ENCODE measurements around the gene ALPG.
"Not testable (repeated sequence)": the region's sequence is repeated elsewhere in the genome, so short reads cannot be mapped to it uniquely, and the experiment has no call there.

The ALPG gene

DNA sequence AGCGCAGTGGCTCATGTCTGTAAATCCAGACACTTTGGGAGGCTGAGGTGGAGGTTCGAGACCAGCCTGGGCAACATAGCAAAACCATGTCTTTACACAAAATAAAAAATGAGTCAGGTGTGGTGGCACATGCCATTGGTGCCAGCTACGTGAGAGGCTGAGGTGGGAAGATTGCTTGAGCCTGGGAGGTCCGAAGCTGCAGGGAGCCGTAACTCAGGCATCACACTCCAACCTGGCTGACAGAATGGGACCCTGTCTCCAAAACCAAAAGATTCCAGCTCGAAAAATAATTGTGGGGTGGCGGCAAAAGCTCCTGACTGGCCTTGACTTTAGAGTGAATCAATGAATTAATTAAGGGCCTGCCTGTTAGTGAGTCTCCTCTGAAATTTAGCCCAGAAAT is 29.3 kb upstream of the ALPG start:
- no peak for DNase-seq

DNA sequence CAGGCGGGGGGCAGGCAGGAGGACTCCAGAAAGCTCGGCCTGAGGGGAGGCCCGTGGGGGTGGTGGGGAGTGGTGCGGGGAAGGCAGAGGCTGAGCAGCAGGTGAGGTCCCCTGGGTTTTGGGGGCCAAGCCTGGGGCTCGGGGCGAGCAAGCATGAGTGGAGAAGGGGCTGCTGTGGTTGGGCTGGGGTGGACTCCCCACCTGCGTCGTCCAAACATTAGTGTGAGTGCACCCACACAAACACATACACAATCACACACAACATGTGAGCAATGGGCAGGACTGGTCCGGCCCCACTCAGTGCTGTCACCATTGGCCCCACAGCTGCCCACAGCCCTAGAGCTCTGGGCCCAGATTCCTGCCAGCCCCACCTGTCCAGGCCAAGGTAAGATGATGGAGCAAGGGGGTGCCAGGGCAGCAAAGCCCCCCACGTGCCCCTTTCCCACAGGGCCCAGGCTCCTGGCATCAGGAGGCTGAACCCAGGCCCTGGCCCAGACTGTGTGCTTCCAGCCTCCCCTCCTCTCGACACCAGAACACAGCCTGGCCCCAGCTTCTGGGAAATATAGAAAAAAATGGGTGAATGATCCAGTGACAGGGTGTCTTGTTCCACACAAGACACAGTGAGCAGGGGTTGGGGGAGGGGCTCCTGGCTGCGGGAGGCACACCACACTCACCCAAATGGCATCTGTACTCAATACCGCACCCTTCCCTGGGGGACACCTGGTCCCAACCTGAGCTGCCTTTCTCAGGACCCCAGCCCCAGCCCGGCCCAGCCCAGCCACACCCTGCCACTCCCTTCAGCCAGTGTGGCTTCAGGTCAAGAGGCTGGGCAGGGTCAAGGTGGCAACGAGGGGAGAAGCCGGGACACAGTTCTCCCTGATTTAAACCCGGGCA is 28.6 kb upstream of the ALPG start:
- no peak for DNase-seq

DNA sequence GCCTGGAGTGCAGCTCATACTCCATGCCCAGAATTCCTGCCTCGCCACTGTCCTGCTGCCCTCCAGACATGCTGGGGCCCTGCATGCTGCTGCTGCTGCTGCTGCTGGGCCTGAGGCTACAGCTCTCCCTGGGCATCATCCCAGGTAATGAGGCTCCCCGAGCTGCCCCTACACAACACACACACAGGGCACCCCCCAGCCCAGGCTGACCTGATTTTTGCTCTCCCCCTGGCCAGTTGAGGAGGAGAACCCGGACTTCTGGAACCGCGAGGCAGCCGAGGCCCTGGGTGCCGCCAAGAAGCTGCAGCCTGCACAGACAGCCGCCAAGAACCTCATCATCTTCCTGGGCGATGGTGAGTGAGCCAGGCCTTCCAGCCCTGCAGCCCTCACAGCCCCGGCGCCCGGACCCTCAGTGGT is 27.9 kb upstream of the ALPG start, which contains the start of gene ALPP:
ALPP (plus strand) TSS at position 17 of the 417 bp plus-strand sequence; CDS start at position 69, 52 bp downstream.
- DNase-seq, result not testable (repeated sequence)

DNA sequence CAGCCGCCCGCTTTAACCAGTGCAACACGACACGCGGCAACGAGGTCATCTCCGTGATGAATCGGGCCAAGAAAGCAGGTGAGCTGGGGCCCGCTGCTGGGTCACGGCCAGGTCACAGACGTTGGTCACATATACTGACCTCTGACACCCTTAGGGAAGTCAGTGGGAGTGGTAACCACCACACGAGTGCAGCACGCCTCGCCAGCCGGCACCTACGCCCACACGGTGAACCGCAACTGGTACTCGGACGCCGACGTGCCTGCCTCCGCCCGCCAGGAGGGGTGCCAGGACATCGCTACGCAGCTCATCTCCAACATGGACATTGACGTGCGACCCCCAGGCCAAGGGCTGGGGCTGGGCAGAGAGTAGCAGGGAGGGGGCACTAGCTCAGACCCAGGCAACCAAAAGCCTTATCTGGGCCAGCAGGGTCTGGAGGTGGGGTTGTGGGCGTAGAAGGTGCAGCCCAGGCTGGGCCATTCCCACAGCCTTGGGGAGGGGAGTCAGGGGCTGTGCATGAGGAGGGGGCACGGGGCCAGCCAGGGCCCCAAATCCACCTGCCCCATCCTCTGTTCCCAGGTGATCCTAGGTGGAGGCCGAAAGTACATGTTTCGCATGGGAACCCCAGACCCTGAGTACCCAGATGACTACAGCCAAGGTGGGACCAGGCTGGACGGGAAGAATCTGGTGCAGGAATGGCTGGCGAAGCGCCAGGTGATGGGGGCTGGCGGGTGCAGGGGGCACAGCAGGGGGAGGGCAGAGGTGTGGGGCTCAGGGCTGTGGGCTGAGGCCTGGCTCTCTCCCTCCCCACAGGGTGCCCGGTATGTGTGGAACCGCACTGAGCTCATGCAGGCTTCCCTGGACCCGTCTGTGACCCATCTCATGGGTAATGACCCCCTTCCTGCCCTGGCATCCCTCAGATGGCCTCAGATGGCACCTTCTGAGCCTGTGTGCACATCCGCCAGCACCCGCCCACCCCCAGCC is 26.7 kb upstream of the ALPG start:
- DNase-seq, result not testable (repeated sequence)

DNA sequence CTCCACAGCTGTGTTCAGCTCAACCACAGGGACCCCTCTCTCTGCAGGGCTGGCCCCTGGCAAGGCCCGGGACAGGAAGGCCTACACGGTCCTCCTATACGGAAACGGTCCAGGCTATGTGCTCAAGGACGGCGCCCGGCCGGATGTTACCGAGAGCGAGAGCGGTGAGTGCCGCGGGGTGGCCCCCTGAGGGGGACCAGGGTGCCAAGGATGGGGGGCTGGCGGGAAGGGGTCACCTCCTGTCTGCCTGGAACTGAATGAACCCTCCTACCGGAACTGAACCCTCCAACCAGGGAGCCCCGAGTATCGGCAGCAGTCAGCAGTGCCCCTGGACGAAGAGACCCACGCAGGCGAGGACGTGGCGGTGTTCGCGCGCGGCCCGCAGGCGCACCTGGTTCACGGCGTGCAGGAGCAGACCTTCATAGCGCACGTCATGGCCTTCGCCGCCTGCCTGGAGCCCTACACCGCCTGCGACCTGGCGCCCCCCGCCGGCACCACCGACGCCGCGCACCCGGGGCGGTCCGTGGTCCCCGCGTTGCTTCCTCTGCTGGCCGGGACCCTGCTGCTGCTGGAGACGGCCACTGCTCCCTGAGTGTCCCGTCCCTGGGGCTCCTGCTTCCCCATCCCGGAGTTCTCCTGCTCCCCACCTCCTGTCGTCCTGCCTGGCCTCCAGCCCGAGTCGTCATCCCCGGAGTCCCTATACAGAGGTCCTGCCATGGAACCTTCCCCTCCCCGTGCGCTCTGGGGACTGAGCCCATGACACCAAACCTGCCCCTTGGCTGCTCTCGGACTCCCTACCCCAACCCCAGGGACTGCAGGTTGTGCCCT is 25.2 kb upstream of the ALPG start:
- not testable (repeated sequence) for DNase-seq

DNA sequence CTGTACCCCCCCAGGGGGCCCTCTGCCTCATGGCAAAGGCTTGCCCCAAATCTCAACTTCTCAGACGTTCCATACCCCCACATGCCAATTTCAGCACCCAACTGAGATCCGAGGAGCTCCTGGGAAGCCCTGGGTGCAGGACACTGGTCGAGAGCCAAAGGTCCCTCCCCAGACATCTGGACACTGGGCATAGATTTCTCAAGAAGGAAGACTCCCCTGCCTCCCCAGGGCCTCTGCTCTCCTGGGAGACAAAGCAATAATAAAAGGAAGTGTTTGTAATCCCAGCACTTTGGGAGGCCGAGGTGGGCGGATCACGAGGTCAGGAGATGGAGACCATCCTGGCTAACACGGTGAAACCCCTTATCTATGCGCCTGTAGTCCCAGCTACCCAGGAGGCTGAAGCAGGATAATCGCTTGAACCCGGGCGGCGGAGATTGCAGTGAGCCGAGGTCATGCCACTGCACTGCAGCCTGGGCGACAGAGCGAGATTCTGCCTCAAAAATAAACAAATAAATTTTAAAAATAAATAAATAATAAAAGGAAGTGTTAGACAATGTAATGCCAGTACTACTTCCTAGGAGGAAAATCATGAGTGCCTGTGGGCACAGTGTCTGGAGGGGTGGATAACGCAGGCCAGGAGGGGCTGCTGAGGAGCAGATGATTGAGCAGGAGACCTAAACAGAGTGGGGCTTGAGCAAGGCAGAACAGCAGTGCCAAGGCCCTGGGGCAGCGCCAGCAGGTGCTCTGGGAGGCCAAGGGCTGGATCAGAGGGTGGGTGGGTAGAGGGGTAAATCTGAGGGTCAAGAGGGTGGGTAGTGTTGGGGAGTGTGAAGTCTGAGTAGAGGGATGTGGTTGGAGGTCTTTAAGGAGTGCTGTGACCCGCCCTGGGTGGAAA is 24.1 kb upstream of the ALPG start:
- no peak for DNase-seq

DNA sequence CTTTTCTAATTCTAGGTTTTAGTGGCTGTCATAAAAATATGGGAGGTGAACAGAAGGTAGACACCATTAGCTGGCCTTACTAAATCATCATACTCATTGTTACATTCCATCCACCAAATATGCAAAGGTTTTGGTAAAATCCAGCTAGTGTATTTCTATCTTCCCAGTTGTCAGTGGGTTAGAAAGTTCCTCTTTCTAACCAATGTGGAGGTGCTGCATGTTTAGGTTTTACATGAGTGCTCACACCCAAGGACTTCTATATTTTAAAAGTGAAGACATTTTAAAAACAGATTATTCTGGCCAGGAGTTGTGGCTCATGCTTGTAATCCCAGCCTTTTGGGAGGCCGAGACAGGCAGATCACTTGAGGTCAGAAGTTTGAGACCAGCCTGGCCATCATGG is 22.2 kb upstream of the ALPG start:
- DNase-seq, result no peak

DNA sequence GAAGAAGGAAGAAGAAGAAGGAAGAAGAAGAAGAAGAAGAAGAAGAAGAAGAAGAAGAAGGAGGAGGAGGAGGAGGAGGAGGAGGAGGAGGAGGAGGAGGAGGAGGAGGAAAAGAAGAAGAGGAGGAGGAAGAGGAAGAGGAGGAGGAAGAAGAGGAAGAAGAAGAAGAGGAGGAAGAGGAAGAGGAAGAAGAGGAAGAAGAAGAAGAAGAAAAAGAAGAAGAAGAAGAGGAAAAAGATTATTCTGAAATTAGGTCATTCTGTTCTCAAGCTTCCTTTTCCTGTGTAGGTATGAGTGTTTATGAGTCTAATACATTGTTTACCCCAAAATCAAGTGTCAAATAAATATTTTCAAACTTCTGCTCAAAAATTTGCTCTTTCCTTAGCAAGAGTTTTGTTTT is 21.6 kb upstream of the ALPG start:
- not testable (repeated sequence) for DNase-seq

DNA sequence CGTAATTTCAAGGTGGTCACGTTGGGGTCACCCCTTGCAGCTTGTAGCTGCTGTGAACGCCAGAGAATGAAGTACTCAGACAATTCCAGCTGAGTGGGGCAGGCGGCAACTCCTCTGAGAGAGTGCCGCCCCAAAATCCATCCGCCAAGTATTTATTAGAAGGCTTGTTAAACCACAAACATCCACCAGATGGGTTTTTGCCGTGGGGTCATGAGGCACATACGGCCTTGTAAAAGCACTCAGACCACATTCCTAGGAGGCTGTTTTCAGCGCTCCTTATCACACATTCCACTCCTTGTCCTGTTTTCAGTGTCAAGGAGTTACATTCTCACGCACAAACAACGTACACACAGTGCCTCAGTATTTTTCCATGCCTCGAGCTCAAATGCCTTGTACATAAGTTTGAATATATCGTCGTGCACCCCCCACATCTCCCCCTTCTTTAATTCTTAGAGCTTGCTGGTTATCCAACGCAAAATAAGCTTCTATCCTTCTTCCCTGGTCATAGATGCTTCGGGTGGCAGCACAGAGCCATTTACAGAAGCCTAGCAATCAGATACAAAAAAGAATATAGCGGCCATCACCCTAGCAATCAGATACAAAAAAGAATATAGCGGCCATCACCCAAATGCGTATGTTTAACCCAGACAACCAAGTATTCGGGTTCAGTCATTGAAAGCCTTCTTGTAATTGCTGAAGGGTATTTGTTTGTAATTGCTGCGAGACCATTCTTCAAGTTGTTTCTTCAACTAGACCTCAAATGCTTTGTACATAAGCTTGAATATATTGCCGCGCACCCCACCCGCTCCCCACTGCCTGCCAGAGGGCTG is 20.8 kb upstream of the ALPG start:
- peak; percentile 88 for DNase-seq

DNA sequence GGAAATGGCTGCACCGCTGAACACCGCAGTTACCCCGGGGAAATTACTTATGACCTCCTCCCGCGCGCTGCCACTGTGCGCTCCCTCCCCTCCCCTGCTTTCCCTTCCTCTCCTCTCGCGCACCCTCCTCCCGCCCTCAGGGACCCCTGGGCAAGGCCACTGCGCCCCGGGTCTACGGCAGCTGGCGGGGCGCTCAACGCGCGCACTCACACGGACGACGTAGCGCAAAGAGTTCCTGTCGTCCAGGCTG is 20.2 kb upstream of the ALPG start:
- no peak for DNase-seq

DNA sequence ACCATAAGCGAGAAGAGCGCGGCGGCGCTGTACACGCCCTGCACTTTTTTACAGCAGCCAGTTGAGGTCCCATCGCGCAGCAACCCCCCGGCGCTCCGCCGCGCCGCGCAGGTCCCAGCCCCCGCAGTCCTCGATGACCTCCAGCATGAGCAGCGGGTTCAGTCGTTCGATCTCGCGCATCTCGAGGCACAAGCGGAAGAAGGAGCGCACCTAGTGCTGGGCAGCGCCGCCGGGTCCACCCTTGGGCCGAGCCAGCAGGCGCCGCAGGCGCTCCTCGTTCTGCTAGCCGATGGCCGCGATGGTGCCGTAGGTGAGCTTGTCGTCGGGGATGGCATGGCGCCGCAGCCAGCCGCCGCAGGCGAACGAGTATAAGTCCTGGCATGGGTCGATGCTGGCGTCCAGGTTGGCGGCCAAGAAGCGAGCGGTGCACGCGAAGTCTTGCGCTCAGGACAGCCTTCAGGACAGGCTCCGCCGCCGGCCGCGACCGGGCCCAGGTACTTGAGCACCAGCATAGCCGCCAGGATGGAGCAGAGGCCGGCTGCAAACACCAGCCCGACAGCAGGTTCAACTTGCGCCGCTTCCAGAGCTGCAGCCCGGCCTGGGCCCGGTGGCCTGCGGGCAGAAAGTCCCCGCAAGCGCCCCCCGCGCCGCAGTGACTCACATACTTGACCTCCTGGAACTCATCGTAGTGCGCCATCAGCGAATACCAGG is 19.7 kb upstream of the ALPG start:
- DNase-seq, result peak; percentile 28

DNA sequence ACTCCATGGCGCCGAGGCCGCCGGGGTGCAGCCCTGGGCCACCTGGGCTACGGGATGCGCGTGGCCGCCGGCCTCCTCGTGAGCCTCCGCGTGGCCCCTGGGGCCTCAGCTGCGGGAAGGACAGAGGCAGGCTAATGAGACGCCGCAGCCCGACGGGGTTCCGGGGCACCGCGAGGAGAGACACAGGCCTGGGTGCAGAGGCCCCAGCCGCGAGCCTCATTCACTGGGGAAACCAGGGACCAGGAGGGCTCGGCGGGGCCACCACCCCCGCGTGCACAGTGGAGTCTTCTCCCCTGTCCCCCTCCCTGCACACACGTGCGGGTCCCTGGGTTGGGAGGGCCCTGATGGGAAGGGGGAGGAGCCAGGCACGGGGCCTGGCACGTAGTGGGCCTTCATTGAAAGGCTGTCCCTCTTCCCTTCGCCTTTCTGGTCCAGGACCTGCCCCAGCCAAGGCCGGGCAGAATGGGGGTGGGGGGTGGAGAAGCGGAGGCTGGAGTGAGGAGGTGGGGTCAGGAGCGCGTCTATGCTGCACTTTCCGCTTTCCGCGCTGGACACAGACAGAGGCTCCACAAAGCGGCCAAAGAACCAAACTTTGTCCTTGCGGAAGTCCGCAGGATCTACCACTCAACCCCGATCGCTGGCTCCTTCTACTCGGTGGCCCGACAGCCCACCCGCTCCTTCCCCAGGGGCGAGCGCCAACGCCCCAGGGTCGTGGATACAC is 19.0 kb upstream of the ALPG start:
- DNase-seq, result no peak

DNA sequence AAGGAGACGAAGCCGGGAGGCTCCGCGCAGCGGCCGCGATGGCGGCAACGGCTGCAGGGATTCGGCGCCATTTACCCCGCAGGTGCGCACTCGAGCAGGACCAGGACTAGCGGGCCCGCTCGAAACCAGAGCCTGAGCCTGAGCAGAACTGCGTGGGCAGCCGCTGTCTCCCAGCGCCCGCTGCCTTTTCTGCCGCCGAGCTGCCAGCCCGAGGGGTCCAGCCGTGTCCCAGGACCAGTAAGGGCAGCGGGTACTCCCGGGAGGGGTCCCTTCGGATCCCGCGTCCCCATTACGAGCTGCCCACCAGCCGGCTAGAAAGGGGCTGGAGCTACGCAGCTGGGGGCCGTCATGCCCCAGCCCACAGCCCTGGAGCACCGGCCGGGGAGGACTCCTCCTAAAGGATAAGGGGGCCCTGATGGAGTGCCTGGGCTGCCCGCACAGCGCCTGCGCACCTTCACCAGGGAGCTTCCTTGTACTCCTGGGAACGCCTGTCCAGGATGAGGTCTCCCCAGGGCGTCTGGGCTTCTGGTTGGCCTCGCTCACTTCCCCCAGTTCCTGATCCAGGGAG is 18.2 kb upstream of the ALPG start:
- no peak for DNase-seq

DNA sequence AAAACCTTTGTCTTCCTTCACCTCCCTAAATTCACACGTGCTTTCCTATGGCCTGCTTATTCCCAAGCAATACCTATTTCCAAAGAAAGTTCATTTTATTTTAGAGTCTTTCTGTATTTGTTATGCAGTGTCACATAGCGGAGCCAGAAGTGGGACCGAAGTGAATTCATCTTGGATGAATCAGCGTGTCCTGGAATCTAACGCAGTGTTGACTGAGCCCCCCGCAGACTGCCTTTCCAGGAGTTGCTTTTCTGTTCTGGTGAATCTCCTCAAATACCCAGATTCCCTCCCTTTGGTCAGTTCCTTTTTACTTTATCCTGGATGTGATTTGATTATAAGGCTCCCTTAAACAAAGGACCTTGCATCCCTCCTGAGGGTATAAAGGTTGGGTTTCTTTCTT is 17.3 kb upstream of the ALPG start:
- DNase-seq, result peak; percentile 84

DNA sequence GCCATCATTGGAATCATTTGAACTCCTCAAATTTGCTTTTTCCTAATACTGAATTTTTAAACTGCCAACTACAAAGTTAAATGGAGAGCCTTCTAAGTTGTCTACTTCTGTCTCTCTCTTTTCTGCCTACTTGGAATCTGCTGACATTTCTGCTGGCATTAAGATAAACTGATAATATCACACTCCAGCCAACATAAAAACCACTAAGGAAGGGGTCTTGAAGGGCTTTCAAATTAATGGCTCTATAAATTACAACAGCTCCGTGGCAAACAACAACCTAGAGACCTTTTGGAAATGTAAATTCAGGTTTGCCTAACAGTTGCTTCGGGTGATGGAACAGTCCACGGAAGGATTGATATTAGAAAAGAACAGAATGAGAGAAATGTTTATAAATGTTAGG is 16.0 kb upstream of the ALPG start:
- DNase-seq, result no peak

DNA sequence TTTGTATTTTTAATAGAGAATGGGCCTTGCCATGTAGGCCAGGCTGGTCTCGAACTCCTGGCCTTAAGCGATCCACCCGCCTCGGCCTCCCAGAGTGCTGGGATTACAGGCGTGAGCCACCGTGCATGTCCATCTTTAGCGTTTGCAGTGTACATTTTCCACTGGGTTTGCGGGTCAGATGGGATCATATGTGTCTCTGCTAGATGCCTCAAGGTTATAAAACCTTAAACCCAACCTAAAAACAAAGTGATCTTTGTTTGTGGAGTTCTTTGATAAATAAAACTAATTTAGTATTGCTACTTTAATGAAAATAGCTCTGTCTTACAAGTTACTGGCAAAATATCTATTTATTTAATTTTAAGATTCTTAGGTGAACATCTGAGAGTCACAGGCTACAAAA is 13.1 kb upstream of the ALPG start:
- no peak for DNase-seq

DNA sequence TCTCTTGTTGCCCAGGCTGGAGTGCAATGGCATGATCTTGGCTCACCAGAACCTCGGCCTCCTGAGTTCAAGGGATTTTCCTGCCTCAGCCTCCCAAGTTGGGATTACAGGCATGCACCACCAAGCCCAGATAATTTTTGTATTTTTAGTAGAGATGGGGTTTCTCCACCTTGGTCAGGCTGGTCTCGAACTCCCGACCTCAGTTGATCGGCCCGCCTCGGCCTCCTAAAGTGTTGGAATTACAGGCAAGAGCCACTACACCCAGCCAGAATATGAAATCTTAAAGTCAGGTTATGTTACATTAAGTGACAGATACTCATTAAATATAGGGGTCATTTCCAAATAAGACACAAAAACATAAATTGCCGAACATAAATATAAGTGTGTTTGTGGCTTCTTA is 12.2 kb upstream of the ALPG start:
- not testable (repeated sequence) for DNase-seq

DNA sequence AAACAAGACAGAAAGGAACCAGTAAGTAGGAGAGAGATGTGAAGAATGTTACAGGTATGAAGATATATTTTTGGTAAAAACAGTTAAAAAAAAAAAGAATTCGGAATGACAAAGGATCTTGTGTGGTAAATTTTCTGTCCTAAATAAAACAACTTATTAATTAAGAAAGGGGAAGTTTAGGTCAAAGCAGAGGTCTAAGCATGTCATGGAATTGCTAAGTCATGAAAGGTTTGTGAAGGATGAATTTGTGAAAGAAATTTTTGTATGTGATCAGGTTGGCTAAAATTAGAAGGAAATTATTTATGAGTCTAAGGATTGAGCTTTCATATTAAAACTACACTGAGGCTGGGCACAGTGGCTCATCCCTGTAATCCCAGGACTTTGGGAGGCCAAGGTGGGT is 11.1 kb upstream of the ALPG start:
- no peak for DNase-seq

DNA sequence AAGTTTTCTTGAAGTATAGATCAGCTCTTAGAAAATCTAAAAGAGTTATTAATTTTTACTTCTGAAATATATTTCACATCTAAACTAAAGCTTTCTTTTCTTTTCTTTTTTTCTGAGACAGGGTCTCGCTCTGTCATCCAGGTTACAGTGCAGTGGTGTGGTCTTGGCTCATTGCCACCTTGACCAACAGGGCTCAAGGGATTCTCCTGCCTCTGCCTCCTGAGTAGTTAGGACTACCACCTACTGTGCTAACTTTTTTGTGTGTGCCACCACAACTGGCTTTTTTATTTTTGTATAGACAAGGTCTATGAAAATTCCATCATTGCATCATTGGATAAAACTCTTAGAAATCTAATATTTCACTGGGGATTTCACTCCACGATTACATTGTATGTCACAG is 10.0 kb upstream of the ALPG start:
- DNase-seq, result no peak

Data from fibroblast of skin of scalp (primary cell).